ENCODE results near the gene SORBS2.

The SORBS2 gene

DNA sequence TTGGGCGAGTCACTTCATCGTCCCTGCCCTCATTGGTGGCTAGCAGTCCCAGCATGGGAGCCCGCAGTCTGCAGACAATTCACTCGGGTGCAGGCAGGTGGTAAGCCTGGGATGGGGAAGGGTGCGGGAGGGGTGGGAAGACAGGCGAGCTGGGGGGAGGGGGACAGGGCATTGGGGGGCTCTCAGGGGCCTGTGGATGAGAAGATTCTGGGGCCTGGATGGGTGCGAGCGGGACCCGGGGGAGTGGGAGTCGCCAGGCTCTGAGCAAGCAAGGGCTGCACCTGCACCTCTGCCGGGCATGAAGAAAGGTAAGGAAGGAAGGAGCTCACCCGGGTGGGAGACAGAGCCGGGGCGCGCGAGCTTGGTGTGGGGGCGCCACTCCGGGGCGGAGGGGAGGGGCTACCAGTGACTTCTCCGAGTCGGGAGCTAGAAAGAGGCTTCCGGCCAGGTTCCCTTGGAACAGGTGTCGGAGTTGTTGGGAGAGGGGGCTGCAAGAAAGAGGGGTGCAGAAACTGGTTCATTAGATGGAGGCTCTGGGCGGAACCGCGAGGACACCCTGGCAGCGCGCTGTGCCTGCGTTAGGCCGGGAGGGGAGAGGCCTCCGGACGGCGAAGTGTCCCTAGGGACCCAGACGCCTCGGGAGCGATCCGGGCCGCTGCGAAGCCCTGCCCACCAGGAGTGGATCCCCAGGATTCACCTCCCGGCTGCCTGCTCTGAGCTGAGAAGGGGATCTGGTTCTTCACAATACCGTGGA lies 173.3 kb downstream of the SORBS2 start:
- no peaks in the 10 kb centered on the region for H3K36me3 ChIP-seq (ENCODE audit: control insufficient read depth, insufficient read depth, low read length)
- no peaks in the 10 kb centered on the region for H3K9me3 ChIP-seq (ENCODE audit: control insufficient read depth, low read length)
- H2AFZ ChIP-seq: no peak overlapping the region
- H3K4me3 ChIP-seq (ENCODE audit: low read depth, low read length): no peak overlapping the region
- TF ChIP-seq, protein P1, sequence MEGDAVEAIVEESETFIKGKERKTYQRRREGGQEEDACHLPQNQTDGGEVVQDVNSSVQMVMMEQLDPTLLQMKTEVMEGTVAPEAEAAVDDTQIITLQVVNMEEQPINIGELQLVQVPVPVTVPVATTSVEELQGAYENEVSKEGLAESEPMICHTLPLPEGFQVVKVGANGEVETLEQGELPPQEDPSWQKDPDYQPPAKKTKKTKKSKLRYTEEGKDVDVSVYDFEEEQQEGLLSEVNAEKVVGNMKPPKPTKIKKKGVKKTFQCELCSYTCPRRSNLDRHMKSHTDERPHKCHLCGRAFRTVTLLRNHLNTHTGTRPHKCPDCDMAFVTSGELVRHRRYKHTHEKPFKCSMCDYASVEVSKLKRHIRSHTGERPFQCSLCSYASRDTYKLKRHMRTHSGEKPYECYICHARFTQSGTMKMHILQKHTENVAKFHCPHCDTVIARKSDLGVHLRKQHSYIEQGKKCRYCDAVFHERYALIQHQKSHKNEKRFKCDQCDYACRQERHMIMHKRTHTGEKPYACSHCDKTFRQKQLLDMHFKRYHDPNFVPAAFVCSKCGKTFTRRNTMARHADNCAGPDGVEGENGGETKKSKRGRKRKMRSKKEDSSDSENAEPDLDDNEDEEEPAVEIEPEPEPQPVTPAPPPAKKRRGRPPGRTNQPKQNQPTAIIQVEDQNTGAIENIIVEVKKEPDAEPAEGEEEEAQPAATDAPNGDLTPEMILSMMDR (IDR thresholded peaks at IDR 0.05): no peak
- no peak overlapping the region for H3K27ac ChIP-seq
- H3K27me3 ChIP-seq (ENCODE audit: control insufficient read depth, insufficient read depth, low read length): no peaks in the 10 kb centered on the region
- no peaks in the 10 kb centered on the region for H3K79me2 ChIP-seq
- no peak overlapping the region for H3K4me2 ChIP-seq (ENCODE audit: low read length)
- H3K9ac ChIP-seq: no peak overlapping the region
- no peaks in the 10 kb centered on the region for H3K4me1 ChIP-seq

DNA sequence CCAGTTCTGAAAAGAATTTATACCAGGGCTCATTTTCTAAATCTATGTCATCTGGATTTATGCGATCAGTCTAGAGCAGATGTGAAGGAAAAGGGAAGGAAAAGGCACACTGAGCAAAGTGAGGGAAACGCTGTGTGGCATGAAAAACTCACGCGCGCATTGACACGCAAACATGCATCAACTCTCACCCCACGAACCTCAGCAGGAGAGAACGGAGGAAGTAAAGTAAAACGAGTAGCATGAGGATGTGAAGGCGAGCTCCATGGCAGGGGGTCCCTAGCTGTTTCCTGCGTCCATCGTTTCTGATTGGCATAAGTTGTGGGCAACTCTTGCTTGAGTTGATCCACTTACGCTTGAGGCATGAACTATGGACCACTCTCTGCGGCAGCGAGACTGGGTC lies 173.9 kb downstream of the SORBS2 start:
- Histone ChIP-seq H3K9ac (no peak overlapping the region), H3K27me3 (ENCODE audit: control insufficient read depth, insufficient read depth, low read length) (no peaks in the 10 kb centered on the region), H3K27ac (no peak overlapping the region), H3K4me3 (ENCODE audit: low read depth, low read length) (no peak overlapping the region), H3K4me1 (no peaks in the 10 kb centered on the region), H3K4me2 (ENCODE audit: low read length) (no peak overlapping the region), H3K79me2 (no peaks in the 10 kb centered on the region), H2AFZ (no peak overlapping the region), H3K36me3 (ENCODE audit: control insufficient read depth, insufficient read depth, low read length) (no peaks in the 10 kb centered on the region), H3K9me3 (ENCODE audit: control insufficient read depth, low read length) (no peaks in the 10 kb centered on the region)
- TF ChIP-seq, protein P1 (IDR thresholded peaks at IDR 0.05): no peak

DNA sequence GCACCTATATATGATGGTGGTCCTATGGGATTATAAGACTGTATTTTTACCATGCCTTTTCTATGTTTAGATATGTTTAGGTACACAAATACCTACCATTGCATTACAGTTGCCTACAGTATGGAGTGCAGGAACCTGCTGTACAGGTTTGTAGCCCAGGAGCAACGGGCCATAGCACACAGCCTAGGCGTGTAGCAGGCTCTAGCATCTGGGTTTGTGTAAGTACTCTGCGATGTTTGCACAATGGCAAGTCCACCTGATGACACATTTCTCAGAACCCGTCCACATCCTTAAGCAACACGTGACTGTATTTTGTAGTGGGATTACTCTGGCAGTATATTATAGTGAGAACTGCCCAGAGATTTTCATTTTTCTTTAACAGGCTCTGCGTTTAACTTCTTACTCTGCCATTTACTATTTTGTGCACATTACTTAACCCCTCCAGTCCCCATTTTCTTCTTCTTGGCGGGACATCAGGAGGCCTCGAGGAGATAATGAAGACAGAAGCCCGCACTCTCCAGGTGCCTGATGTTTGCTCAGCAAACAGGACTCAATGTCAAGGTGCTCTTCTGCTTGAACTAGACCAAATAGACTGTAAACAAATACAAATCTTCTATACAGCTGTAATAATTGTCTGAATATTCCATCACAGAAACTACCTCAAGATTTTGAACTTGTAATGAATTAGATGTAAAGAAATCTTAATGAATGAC lies 174.7 kb downstream of the SORBS2 start:
- H3K4me3 ChIP-seq (ENCODE audit: low read depth, low read length): no peak overlapping the region
- H3K79me2 ChIP-seq: no peaks in the 10 kb centered on the region
- no peak overlapping the region for H3K27ac ChIP-seq
- H3K4me2 ChIP-seq (ENCODE audit: low read length): no peak overlapping the region
- no peak overlapping the region for H3K9ac ChIP-seq
- H3K36me3 ChIP-seq (ENCODE audit: control insufficient read depth, insufficient read depth, low read length): no peaks in the 10 kb centered on the region
- TF ChIP-seq, protein P1 (IDR thresholded peaks at IDR 0.05): no peak
- H3K9me3 ChIP-seq (ENCODE audit: control insufficient read depth, low read length): no peaks in the 10 kb centered on the region
- H2AFZ ChIP-seq: no peak overlapping the region
- H3K27me3 ChIP-seq (ENCODE audit: control insufficient read depth, insufficient read depth, low read length): no peaks in the 10 kb centered on the region
- no peaks in the 10 kb centered on the region for H3K4me1 ChIP-seq

DNA sequence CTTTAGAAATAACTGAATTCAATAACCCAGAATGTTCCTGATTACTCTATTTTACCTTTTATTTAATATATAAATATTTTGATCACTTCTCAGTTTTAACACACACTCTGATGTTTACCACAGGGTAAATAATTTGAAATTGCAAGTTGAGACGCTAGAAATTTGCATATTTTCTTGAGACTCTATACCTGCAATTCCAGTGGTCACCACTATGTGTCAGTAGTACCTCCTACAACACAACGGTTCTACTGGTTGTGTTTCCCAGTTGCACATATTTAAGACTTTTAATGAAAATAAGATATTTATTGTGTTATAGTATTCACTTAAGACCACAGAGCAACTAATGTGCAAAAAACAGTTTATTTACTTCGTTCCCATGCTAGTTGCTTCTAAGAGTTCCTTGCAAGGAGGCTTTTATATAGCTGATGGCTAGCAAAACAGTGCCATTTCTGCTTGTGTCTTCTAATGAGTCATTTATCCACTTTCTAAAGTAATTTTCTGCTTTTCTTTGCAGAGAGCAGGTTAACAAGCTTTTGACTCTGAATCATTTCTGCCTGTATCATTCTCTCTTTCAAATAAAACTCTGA lies 177.8 kb downstream of the SORBS2 start:
- no peak overlapping the region for H2AFZ ChIP-seq
- no peaks in the 10 kb centered on the region for H3K27me3 ChIP-seq (ENCODE audit: control insufficient read depth, insufficient read depth, low read length)
- no peaks in the 10 kb centered on the region for H3K4me1 ChIP-seq
- H3K9me3 ChIP-seq (ENCODE audit: control insufficient read depth, low read length): no peaks in the 10 kb centered on the region
- TF ChIP-seq, protein P1 (IDR thresholded peaks at IDR 0.05): peak; percentile 22
- no peaks in the 10 kb centered on the region for H3K36me3 ChIP-seq (ENCODE audit: control insufficient read depth, insufficient read depth, low read length)
- H3K27ac ChIP-seq: no peak overlapping the region
- H3K4me3 ChIP-seq (ENCODE audit: low read depth, low read length): no peak overlapping the region
- no peaks in the 10 kb centered on the region for H3K79me2 ChIP-seq
- no peak overlapping the region for H3K4me2 ChIP-seq (ENCODE audit: low read length)
- H3K9ac ChIP-seq: no peak overlapping the region
